Measurements from ENCODE around the gene CASP10.

Gene CASP10

DNA sequence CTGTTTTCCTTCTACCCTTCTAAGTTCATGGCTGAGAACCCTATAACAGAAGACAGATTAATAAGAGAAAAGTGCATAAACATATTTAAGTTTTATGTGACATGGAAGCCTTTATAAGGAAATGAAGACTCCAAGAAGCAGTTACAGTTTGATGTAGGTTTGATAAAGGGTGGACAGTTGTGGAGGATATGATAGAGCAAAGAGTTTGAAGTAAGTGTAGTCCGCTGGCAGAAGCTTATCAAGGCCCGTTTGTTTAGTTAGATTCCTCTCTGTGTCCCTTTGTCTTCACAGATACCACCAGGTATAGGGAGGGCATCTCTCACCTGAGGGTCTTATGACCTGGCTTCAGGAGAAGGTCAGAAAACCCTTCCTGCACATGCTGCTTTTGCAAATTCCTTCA, 66.9 kb downstream of the CASP10 start:
- Histone ChIP-seq H3K27ac (ENCODE audit: low read depth, low read length) (no peak overlapping the region), H3K36me3 (ENCODE audit: control insufficient read depth, insufficient read depth, low read length) (no peaks in the 10 kb centered on the region), H3K4me3 (ENCODE audit: low read length) (no peak overlapping the region), H3K27me3 (ENCODE audit: control insufficient read depth, insufficient read depth, low read length) (no peaks in the 10 kb centered on the region), H3K9ac (ENCODE audit: low read length) (no peak overlapping the region), H3K4me1 (ENCODE audit: control insufficient read depth, insufficient read depth, low read length) (no peaks in the 10 kb centered on the region)

DNA sequence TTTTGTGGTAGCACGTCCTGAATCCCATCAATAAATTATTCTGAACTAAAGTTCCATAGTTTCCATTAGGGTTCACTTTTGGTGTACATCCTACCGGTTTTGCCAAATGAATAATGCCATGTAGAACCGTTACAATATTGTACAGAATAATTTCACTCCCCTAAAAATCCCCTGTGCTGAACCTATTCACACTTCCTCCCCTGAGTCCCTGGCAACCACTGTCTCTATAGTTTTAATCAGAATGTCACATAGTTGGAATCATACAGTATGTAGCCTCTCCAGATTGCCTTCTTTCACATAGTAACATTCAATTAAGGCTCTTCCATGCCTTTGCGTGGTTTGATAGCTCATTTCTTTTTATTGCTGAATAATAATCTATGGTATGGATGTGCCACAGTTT, 67.8 kb downstream of the CASP10 start:
- no peaks in the 10 kb centered on the region for H3K36me3 ChIP-seq (ENCODE audit: control insufficient read depth, insufficient read depth, low read length)
- H3K4me3 ChIP-seq (ENCODE audit: low read length) = no peak overlapping the region
- H3K9ac ChIP-seq (ENCODE audit: low read length) = no peak overlapping the region
- H3K27me3 ChIP-seq (ENCODE audit: control insufficient read depth, insufficient read depth, low read length) = no peaks in the 10 kb centered on the region
- H3K27ac ChIP-seq (ENCODE audit: low read depth, low read length) = no peak overlapping the region
- H3K4me1 ChIP-seq (ENCODE audit: control insufficient read depth, insufficient read depth, low read length) = no peaks in the 10 kb centered on the region

DNA sequence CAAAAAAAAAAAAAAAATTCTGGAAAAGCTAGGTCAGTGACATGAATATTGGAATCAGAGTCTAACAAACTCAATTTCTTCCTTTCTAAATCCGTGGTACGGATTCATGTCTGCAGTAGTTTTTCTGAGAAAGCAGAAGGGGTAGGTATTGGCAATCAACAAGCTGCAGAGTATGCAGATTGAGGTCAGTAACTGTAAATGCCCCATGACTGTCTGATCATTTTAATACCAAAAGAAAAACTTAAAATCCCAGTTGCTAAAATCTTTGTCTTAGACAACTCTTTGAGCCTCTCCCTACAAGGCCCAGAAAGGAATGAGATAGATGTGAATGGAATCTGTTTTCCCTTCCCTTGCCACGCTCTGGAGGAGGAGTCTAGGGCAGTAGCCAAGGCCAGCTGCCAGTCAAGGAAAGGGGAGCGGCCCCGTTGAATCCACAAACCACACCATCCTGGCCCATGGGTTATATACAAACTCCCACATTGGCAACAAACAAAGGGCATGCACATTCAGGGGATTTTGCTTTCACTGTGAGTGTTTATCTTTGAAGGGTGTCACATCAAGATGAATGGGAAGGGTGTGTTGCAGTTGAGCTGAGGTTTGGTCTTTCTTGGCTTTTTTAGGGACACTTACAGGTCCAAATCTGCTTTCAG, 71.3 kb downstream of the CASP10 start:
- no peaks in the 10 kb centered on the region for H3K27me3 ChIP-seq (ENCODE audit: control insufficient read depth, insufficient read depth, low read length)
- H3K36me3 ChIP-seq (ENCODE audit: control insufficient read depth, insufficient read depth, low read length) = no peaks in the 10 kb centered on the region
- H3K9ac ChIP-seq (ENCODE audit: low read length) = no peak overlapping the region
- no peak overlapping the region for H3K27ac ChIP-seq (ENCODE audit: low read depth, low read length)
- H3K4me1 ChIP-seq (ENCODE audit: control insufficient read depth, insufficient read depth, low read length) = no peaks in the 10 kb centered on the region
- no peak overlapping the region for H3K4me3 ChIP-seq (ENCODE audit: low read length)

DNA sequence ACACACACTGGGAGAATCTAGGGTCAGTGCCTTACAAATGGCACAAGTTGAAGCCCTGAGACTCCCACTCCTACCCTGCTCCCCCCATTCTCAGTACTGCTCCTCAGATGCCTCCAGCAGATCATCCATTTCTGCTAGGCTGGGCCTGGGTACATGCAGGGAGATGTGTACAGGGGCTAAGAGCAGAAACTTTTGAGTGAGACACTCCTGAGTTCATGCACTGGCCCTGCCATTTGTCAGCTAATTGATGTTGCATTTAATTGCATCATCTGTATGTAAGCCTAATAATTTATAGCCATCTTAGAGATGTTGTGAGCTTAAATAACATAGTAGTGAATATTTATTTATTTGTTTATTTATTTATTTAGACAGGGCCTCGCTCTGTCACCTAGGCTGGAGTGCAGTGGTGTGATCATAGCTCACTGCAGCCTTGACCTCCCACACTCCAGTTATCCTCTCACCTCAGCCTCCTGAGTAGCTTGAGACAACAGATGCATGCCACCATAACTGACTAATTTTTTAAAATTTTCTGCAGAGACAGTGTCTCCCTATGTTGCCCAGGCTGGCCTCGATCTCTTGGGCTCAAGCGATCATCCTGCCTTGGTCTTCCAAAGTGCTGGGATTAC, 72.6 kb downstream of the CASP10 start:
- Histone ChIP-seq H3K4me1 (ENCODE audit: control insufficient read depth, insufficient read depth, low read length) (no peaks in the 10 kb centered on the region), H3K9ac (ENCODE audit: low read length) (no peak overlapping the region), H3K4me3 (ENCODE audit: low read length) (no peak overlapping the region), H3K36me3 (ENCODE audit: control insufficient read depth, insufficient read depth, low read length) (no peaks in the 10 kb centered on the region), H3K27me3 (ENCODE audit: control insufficient read depth, insufficient read depth, low read length) (no peaks in the 10 kb centered on the region), H3K27ac (ENCODE audit: low read depth, low read length) (no peak overlapping the region)

DNA sequence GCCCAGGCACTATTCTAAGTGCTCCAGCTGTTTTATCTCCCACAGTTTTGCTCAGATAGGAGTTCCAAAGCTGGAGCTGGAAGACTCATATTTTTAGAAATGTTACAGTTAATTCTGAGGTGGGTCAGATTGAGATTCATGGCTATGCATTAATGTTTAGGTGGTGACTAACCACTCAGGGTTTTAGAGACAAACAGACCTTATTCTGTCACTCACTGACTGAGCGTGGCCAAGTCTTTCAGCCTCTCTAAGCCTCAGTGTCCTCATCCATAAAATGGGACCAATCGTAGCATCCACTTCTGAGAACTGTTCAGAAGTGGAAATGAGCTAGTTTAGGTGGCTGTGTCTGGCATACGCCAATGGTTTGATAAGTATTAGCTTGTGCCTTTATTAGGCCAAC, 73.1 kb downstream of the CASP10 start:
- Histone ChIP-seq H3K4me1 (ENCODE audit: control insufficient read depth, insufficient read depth, low read length) (no peaks in the 10 kb centered on the region), H3K9ac (ENCODE audit: low read length) (no peak overlapping the region), H3K4me3 (ENCODE audit: low read length) (no peak overlapping the region), H3K27ac (ENCODE audit: low read depth, low read length) (no peak overlapping the region), H3K36me3 (ENCODE audit: control insufficient read depth, insufficient read depth, low read length) (no peaks in the 10 kb centered on the region), H3K27me3 (ENCODE audit: control insufficient read depth, insufficient read depth, low read length) (no peaks in the 10 kb centered on the region)

DNA sequence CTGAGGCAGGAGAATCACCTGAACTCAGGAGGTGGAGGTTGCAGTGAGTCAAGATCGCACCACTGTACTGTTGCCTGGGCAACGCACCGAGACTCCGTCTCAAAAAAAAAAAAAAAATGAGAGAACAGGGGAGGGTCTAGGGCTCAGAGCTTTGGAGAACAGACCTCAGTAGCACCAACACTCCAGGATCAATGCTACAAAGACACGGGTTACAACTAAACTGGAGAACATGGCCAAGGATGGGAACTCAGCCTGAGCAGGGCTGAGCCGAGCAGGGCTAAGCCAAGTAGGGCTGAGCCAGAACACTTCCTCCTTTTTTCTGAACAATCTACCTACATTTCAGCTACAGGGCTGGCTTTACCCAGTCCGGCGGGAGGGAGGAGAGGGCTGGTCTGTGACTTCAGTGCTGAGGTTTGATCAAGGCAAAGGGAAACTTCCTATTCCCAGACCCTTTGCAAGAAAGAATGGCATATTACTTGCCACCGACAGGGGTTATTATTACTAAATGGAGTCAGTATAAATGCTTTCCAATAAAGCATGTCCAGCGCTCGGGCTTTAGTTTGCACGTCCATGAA, 74.5 kb downstream of the CASP10 start:
- Histone ChIP-seq H3K4me3 (ENCODE audit: low read length) (peak overlapping the region; percentile 92), H3K27ac (ENCODE audit: low read depth, low read length) (peak overlapping the region; percentile 89), H3K36me3 (ENCODE audit: control insufficient read depth, insufficient read depth, low read length) (no peaks in the 10 kb centered on the region), H3K9ac (ENCODE audit: low read length) (peak overlapping the region; percentile 51), H3K27me3 (ENCODE audit: control insufficient read depth, insufficient read depth, low read length) (no peaks in the 10 kb centered on the region), H3K4me1 (ENCODE audit: control insufficient read depth, insufficient read depth, low read length) (no peaks in the 10 kb centered on the region)

DNA sequence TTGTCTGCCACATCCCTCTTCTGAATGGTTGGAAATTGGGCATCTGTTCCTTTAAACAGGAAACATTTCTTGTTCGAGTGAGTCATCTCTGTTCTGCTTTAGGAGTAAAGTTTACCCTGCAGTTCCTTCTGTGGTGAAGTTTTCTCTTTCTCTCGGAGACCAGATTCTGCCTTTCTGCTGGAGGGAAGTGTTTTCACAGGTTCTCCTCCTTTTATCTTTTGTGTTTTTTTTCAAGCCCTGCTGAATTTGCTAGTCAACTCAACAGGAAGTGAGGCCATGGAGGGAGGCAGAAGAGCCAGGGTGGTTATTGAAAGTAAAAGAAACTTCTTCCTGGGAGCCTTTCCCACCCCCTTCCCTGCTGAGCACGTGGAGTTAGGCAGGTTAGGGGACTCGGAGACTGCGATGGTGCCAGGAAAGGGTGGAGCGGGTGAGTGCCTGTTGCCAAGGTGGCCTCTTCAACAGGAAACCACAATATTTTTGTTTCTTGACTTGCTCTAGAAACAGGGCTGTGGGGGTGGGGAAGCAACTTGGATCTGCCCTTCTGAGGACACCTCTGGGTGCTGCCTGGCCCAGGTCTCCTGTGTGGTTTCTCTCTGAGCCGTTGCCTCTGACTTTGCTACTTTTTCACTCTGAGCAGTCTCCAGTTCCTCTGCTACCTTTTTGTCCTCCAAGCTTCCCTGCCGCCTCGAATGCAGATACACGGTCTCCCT, 75.2 kb downstream of the CASP10 start:
- peak overlapping the region; percentile 70 for H3K9ac ChIP-seq (ENCODE audit: low read length)
- no peaks in the 10 kb centered on the region for H3K27me3 ChIP-seq (ENCODE audit: control insufficient read depth, insufficient read depth, low read length)
- no peaks in the 10 kb centered on the region for H3K4me1 ChIP-seq (ENCODE audit: control insufficient read depth, insufficient read depth, low read length)
- H3K4me3 ChIP-seq (ENCODE audit: low read length) = peak overlapping the region; percentile 92
- no peaks in the 10 kb centered on the region for H3K36me3 ChIP-seq (ENCODE audit: control insufficient read depth, insufficient read depth, low read length)
- H3K27ac ChIP-seq (ENCODE audit: low read depth, low read length) = peak overlapping the region; percentile 89

DNA sequence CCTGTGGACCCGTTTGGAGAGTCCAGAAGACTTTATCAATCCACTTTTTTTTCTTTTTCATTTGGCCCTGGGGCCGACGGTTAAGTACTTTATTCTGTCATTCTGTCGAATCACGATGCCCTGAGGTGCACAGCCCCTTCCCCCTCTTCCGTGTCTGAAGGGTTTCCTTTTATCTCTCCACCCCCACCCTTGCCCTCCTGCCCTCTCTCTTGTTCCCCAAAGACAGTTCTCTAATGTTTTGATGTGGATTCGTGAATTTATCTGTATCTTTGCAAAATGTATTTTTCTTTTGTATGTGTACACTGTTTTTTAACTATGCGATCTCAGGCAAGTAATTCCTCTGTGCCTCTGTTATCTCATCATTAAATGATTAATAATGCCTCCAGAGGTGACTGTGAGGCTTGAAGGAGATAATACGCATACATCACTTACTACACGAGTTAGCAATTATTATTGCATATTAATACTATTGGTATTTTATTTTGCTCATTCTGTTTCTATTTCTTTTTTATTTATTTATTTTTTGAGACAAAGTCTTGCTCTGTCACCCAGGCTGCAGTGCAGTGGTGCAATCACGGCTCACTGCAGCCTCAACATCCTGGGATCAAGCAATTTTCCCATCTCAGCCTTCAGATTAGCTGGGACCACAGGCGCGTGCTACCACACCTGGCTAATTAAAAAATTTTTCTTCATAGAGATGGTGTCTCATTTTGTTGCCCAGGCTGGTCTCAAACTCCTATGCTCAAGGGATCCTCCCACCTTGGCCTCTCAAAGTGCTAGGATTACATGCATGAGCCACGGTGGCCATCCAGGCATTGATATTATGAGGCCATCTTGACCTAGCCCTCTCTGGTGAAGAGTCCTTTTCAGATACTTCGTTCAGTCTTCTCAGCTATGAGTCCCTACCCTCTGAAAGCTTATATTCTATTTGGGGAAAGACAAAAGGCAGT, 76.0 kb downstream of the CASP10 start:
- Histone ChIP-seq H3K27me3 (ENCODE audit: control insufficient read depth, insufficient read depth, low read length) (no peaks in the 10 kb centered on the region), H3K27ac (ENCODE audit: low read depth, low read length) (peak overlapping the region; percentile 89), H3K4me3 (ENCODE audit: low read length) (peak overlapping the region; percentile 92), H3K4me1 (ENCODE audit: control insufficient read depth, insufficient read depth, low read length) (no peaks in the 10 kb centered on the region), H3K36me3 (ENCODE audit: control insufficient read depth, insufficient read depth, low read length) (no peaks in the 10 kb centered on the region), H3K9ac (ENCODE audit: low read length) (peak overlapping the region; percentile 70)

DNA sequence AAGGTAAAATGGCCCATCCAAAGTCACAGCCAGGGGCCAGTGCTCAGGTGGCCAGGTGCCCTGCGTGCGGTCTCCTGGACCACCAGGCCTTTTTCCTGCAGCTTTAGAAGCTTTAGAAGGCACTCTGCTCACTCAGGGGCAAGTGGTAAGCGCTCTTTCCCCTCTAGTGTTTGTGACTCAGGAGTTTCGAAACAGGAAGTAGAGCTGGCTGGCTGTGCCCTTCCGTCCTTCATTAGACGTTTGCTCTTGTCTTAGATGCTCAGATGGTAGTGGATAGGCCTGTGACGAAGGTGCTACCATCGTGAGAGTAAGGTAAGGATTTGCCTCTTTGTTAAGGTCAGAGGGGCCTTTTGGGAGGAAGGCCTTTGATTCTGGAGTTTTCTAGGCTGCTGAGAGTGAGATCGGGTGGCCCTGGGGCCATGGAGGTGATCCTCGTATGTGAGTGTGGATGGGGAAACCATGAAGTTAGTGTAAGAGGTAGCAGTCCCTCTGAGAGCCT, 77.4 kb downstream of the CASP10 start, which contains the start of gene CASP8:
CASP8 (plus strand) TSS at position 235 of the 499 bp plus-strand sequence. CDS start 5,951 bp downstream, outside the sequence.
- H3K27me3 ChIP-seq (ENCODE audit: control insufficient read depth, insufficient read depth, low read length) = no peaks in the 10 kb centered on the region
- H3K27ac ChIP-seq (ENCODE audit: low read depth, low read length) = no peak within 1 kb of the TSS
- H3K4me1 ChIP-seq (ENCODE audit: control insufficient read depth, insufficient read depth, low read length) = no peaks in the 10 kb centered on the region
- H3K36me3 ChIP-seq (ENCODE audit: control insufficient read depth, insufficient read depth, low read length) = no peaks in the 10 kb centered on the region
- peak within 1 kb of the TSS; percentile 92 for H3K4me3 ChIP-seq (ENCODE audit: low read length)
- H3K9ac ChIP-seq (ENCODE audit: low read length) = no peak within 1 kb of the TSS

DNA sequence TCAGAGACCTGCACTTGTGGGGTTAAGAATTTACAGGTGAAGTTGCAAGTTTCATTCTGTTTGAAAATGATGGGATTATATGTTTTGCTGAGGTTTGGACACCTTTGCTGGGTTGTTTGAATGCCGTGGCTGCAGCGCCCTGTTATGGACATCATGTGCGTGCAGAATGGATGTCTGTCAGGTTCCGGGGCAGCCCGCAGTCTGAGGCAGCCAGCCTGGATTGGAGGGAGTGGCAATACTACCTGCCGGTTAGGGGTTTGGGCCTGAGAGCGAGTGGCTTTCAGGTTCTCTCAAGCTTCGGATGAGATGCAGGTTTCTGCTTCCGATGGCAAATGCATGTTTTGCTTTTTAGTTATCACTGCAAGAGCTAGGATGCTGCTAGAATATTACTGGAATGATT, 78.5 kb downstream of the CASP10 start:
- Histone ChIP-seq H3K4me3 (ENCODE audit: low read length) (peak overlapping the region; percentile 42), H3K27ac (ENCODE audit: low read depth, low read length) (no peak overlapping the region), H3K4me1 (ENCODE audit: control insufficient read depth, insufficient read depth, low read length) (no peaks in the 10 kb centered on the region), H3K27me3 (ENCODE audit: control insufficient read depth, insufficient read depth, low read length) (no peaks in the 10 kb centered on the region), H3K36me3 (ENCODE audit: control insufficient read depth, insufficient read depth, low read length) (no peaks in the 10 kb centered on the region), H3K9ac (ENCODE audit: low read length) (no peak overlapping the region)

DNA sequence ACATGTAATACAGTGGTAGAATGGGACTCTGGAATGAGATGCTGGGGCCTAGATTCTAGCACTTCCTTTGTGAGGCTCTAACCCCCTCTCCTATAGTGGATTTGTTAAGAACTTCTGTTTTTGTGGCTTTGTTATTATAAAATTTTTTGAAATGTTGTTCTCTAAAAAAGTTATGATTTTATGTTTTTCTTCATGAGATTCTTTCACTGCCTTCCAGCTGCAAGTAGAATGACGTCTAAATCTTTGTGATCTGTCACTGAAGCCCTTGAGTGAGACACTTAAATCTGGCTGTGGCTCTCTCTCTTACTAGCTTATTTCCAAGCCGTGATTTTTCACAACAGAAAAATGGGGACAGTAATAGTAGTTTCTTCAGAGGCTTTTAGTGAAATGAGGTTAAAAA, 79.0 kb downstream of the CASP10 start:
- Histone ChIP-seq H3K27me3 (ENCODE audit: control insufficient read depth, insufficient read depth, low read length) (no peaks in the 10 kb centered on the region), H3K4me1 (ENCODE audit: control insufficient read depth, insufficient read depth, low read length) (no peaks in the 10 kb centered on the region), H3K9ac (ENCODE audit: low read length) (no peak overlapping the region), H3K4me3 (ENCODE audit: low read length) (peak overlapping the region; percentile 42), H3K36me3 (ENCODE audit: control insufficient read depth, insufficient read depth, low read length) (no peaks in the 10 kb centered on the region), H3K27ac (ENCODE audit: low read depth, low read length) (no peak overlapping the region)

Data from rectal smooth muscle tissue (tissue), 1 donor.